MG63 (cell line): ENCODE data around the gene PDILT. TPM values are rescaled to one million over a fixed set of nuclear protein-coding genes. Genes with fewer than 3 reads are reported as not detected.
"Not testable (repeated sequence)": the region's sequence is repeated elsewhere in the genome, so short reads cannot be mapped to it uniquely, and the experiment has no call there.

ENCODE experiments used
- DNase-seq: peaks from one replicate; pipeline ENCODE4 v3.0.0-alpha.2; 2020
- H3K27me3 ChIP-seq: fragments of 250-450 bp; sonication (Bioruptor Pico); 2 replicates; pipeline ENCODE4 v1.5.1; 2020; ENCODE audit warnings: mild to moderate bottlenecking, moderate library complexity
- H3K36me3 ChIP-seq: fragments of 250-450 bp; sonication (Bioruptor Pico); 2 replicates; pipeline ENCODE4 v1.5.1; 2020; ENCODE audit warnings: mild to moderate bottlenecking, moderate library complexity
- H3K4me3 ChIP-seq: fragments of 250-450 bp; sonication (Bioruptor Pico); 2 replicates; pipeline ENCODE4 v1.5.1; 2020; ENCODE audit warnings: mild to moderate bottlenecking, moderate library complexity
- H3K9me3 ChIP-seq: fragments of 250-450 bp; sonication (Bioruptor Pico); 2 replicates; pipeline ENCODE4 v1.5.1; 2020; ENCODE audit warnings: mild to moderate bottlenecking, moderate library complexity
- total RNA-seq: library from RNA; depleted of rRNA; stranded (reverse); fragments of >200 nt; shearing (Covaris generic); gene quantifications from 2 replicates; pipeline ENCODE4 v1.2.3, GENCODE V29; 2014; ENCODE audit warnings: low replicate concordance; rRNA removed

Gene PDILT
- not detected in 2 replicates for total RNA-seq

GRCh38 chr16:20404637-20405036, at the start of gene PDILT:
PDILT (minus strand) TSS chr16:20404737; CDS start chr16:20399300, 5,437 bp downstream.
- Histone ChIP-seq H3K36me3 (no peaks in the 10 kb centered on the region), H3K9me3 (no peaks in the 10 kb centered on the region), H3K27me3 (no peaks in the 10 kb centered on the region), H3K4me3 (no peak within 1 kb of the TSS)
- no peak for DNase-seq

- H3K36me3 ChIP-seq, H3K27me3 ChIP-seq, DNase-seq, H3K4me3 ChIP-seq, H3K9me3 ChIP-seq: not testable (repeated sequence)
Measured at GRCh38 chr16:20453633-20454032, 49.1 kb upstream of the PDILT start.

GRCh38 chr16:20451364-20451763, 46.8 kb upstream of the PDILT start, which contains the start of gene ACSM2A:
ACSM2A (plus strand) TSS chr16:20451521; CDS start chr16:20460115, 8,594 bp downstream.
- not testable (repeated sequence) for H3K27me3 ChIP-seq, H3K9me3 ChIP-seq, H3K4me3 ChIP-seq, H3K36me3 ChIP-seq, DNase-seq

- not testable (repeated sequence) for H3K27me3 ChIP-seq, H3K9me3 ChIP-seq, H3K4me3 ChIP-seq, H3K36me3 ChIP-seq, DNase-seq
Measured at GRCh38 chr16:20446652-20447393, 42.3 kb upstream of the PDILT start.

GRCh38 chr16:20441859-20442258, 37.3 kb upstream of the PDILT start:
- H3K9me3 ChIP-seq, H3K27me3 ChIP-seq, H3K36me3 ChIP-seq, H3K4me3 ChIP-seq, DNase-seq: not testable (repeated sequence)

GRCh38 chr16:20441191-20441590, 36.7 kb upstream of the PDILT start:
- no peaks in the 10 kb centered on the region for H3K36me3 ChIP-seq
- no peak overlapping the region for H3K4me3 ChIP-seq
- no peaks in the 10 kb centered on the region for H3K9me3 ChIP-seq
- DNase-seq: no peak
- H3K27me3 ChIP-seq: no peaks in the 10 kb centered on the region

GRCh38 chr16:20440731-20441130, 36.2 kb upstream of the PDILT start:
- not testable (repeated sequence) for H3K36me3 ChIP-seq, H3K4me3 ChIP-seq, H3K9me3 ChIP-seq, DNase-seq, H3K27me3 ChIP-seq

- H3K36me3 ChIP-seq, H3K27me3 ChIP-seq, DNase-seq, H3K9me3 ChIP-seq, H3K4me3 ChIP-seq: not testable (repeated sequence)
Measured at GRCh38 chr16:20439820-20440231, 35.3 kb upstream of the PDILT start.

GRCh38 chr16:20438950-20439349, 34.4 kb upstream of the PDILT start:
- H3K4me3 ChIP-seq, DNase-seq, H3K9me3 ChIP-seq, H3K27me3 ChIP-seq, H3K36me3 ChIP-seq: not testable (repeated sequence)

GRCh38 chr16:20430948-20431347, 26.4 kb upstream of the PDILT start:
- no peaks in the 10 kb centered on the region for H3K9me3 ChIP-seq
- H3K4me3 ChIP-seq: no peak overlapping the region
- no peaks in the 10 kb centered on the region for H3K36me3 ChIP-seq
- no peak for DNase-seq
- H3K27me3 ChIP-seq: 0 out of 2 replicates have a peak, but pooled peaks cover 2% of the 10 kb centered on the region

- H3K4me3 ChIP-seq, H3K36me3 ChIP-seq, H3K27me3 ChIP-seq, DNase-seq, H3K9me3 ChIP-seq: not testable (repeated sequence)
Measured at GRCh38 chr16:20430480-20430879, 25.9 kb upstream of the PDILT start.

GRCh38 chr16:20429499-20429898, 25.0 kb upstream of the PDILT start:
- H3K4me3 ChIP-seq, H3K27me3 ChIP-seq, H3K9me3 ChIP-seq, H3K36me3 ChIP-seq, DNase-seq: not testable (repeated sequence)

- not testable (repeated sequence) for H3K4me3 ChIP-seq, H3K9me3 ChIP-seq, DNase-seq, H3K36me3 ChIP-seq, H3K27me3 ChIP-seq
Measured at GRCh38 chr16:20427401-20427797, 22.9 kb upstream of the PDILT start.

- H3K27me3 ChIP-seq: no peaks in the 10 kb centered on the region
- H3K4me3 ChIP-seq: no peak overlapping the region
- no peaks in the 10 kb centered on the region for H3K36me3 ChIP-seq
- H3K9me3 ChIP-seq: no peaks in the 10 kb centered on the region
- no peak for DNase-seq
Measured at GRCh38 chr16:20424129-20424866, 19.8 kb upstream of the PDILT start.

- H3K36me3 ChIP-seq, H3K27me3 ChIP-seq, H3K9me3 ChIP-seq, DNase-seq, H3K4me3 ChIP-seq: not testable (repeated sequence)
Measured at GRCh38 chr16:20423772-20424128, 19.2 kb upstream of the PDILT start.

- DNase-seq, H3K9me3 ChIP-seq, H3K4me3 ChIP-seq, H3K27me3 ChIP-seq, H3K36me3 ChIP-seq: not testable (repeated sequence)
Measured at GRCh38 chr16:20421748-20422147, 17.2 kb upstream of the PDILT start.

GRCh38 chr16:20419093-20419492, 14.6 kb upstream of the PDILT start:
- not testable (repeated sequence) for DNase-seq, H3K27me3 ChIP-seq, H3K9me3 ChIP-seq, H3K36me3 ChIP-seq, H3K4me3 ChIP-seq

GRCh38 chr16:20415541-20415940, 11.0 kb upstream of the PDILT start:
- Histone ChIP-seq H3K27me3 (no peaks in the 10 kb centered on the region), H3K9me3 (no peaks in the 10 kb centered on the region), H3K36me3 (no peaks in the 10 kb centered on the region), H3K4me3 (no peak overlapping the region)
- DNase-seq: no peak
